Osteocyte (in vitro differentiated cells): Measurements from ENCODE around the gene P4HA1. TPM values are rescaled to one million over a fixed set of nuclear protein-coding genes. Genes with fewer than 3 reads are reported as not detected.

ENCODE experiments used
- DNase-seq: peaks from one replicate; pipeline ENCODE4 v3.0.0; 2021; ENCODE audit warnings: mixed read lengths; ENCODE audit not compliant: unreplicated experiment; ENCODE audit errors: extremely low spot score
- H3K27ac Mint-ChIP-seq: one replicate; pipeline ENCODE4 v1.8.0; 2021; ENCODE audit warnings: mild to moderate bottlenecking, mixed read lengths; ENCODE audit not compliant: unreplicated experiment
- H3K27me3 Mint-ChIP-seq: one replicate; pipeline ENCODE4 v1.8.0; 2021; ENCODE audit warnings: mixed read lengths; ENCODE audit not compliant: unreplicated experiment
- H3K36me3 Mint-ChIP-seq: one replicate; pipeline ENCODE4 v1.8.0; 2021; ENCODE audit warnings: mixed read lengths; ENCODE audit not compliant: unreplicated experiment
- H3K4me1 Mint-ChIP-seq: one replicate; pipeline ENCODE4 v1.8.0; 2021; ENCODE audit warnings: mixed read lengths; ENCODE audit not compliant: unreplicated experiment
- H3K4me3 Mint-ChIP-seq: one replicate; pipeline ENCODE4 v1.8.0; 2021; ENCODE audit warnings: mild to moderate bottlenecking, moderate library complexity, mixed read lengths; ENCODE audit not compliant: unreplicated experiment
- H3K9me3 Mint-ChIP-seq: one replicate; pipeline ENCODE4 v1.8.0; 2021; ENCODE audit warnings: mixed read lengths; ENCODE audit not compliant: unreplicated experiment
- CTCF ChIP-seq: fragments of 200-600 bp; sonication (generic); IDR thresholded peaks from 2 replicates; pipeline ENCODE4 v1.5.0; 2021; ENCODE audit warnings: antibody characterized with exemption, mild to moderate bottlenecking, moderate library complexity
- total RNA-seq: library from RNA; stranded (reverse); gene quantifications from 2 replicates; pipeline ENCODE4 v1.2.1, GENCODE V29; 2021

The P4HA1 gene
- total RNA-seq, 1 donor from 2014 or later, result 101 TPM

DNA sequence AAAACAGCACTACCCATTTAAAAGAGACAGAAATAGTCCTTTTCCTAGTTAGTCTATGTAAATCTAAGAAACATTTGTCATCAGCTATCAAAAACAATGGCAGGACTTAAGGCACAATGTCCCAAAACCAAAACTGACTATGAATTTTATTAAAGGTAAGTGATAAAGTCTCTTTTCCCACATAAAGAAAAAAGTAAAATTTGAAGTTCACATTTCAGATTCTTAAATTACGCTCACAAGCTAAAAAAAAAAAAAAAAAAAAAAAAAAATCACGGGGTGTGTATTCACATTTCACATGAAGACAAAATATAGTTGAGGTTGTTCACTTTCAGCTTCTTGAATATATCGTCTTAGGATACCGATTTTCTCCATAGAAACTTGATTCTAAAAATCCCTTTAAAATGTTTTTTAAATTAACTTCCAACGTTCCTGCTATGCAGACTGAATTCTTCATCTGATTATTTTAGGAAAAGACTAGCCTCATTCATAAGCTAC, 1.6 kb downstream of the P4HA1 start:
- Mint-ChIP-seq H3K36me3 (no peaks in the 10 kb centered on the region), H3K4me3 (peak overlapping the region; percentile 88), H3K4me1 (peaks cover 33% of the 10 kb centered on the region), H3K27ac (peak overlapping the region; percentile 92), H3K9me3 (no peaks in the 10 kb centered on the region), H3K27me3 (no peaks in the 10 kb centered on the region)
- TF ChIP-seq CTCF, result no peak
- DNase-seq, result no peak

- no peaks in the 10 kb centered on the region for H3K27me3 Mint-ChIP-seq
- DNase-seq, result no peak
- peak overlapping the region; percentile 92 for H3K27ac Mint-ChIP-seq
- TF ChIP-seq CTCF, result no peak
- H3K9me3 Mint-ChIP-seq, result no peaks in the 10 kb centered on the region
- peaks cover 2% of the 10 kb centered on the region for H3K36me3 Mint-ChIP-seq
- peak overlapping the region; percentile 88 for H3K4me3 Mint-ChIP-seq
- peaks cover 35% of the 10 kb centered on the region for H3K4me1 Mint-ChIP-seq
Measured at GRCh38 chr10:73093922-73094850, 2.5 kb downstream of the P4HA1 start.

- Mint-ChIP-seq H3K4me1 (peaks cover 48% of the 10 kb centered on the region), H3K4me3 (peak overlapping the region; percentile 24), H3K9me3 (no peaks in the 10 kb centered on the region), H3K36me3 (peaks cover 2% of the 10 kb centered on the region), H3K27me3 (no peaks in the 10 kb centered on the region), H3K27ac (no peak overlapping the region)
- TF ChIP-seq CTCF, result no peak
- DNase-seq, result no peak
Measured at GRCh38 chr10:73092830-73093229, 3.8 kb downstream of the P4HA1 start.

DNA sequence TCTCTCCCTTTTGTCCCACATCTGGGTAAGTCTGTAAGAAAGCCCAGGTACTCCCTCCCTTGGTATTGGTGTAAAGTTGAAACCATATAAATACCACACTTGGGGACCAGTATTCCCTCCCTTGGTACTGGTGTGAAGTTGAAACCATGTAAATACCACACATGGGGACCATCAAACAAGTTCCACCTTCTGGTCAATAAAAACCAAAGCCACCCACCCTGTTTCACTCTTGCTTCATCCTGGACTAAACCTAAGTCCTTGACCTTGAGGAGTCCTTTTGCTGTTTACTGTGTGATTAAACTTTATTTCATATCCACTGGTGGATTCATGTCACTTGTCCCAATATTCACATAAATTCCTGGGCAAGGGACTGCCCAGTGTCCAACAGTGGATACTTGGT, 8.4 kb downstream of the P4HA1 start:
- no peak overlapping the region for H3K4me3 Mint-ChIP-seq
- H3K36me3 Mint-ChIP-seq, result peaks cover 2% of the 10 kb centered on the region
- H3K27ac Mint-ChIP-seq, result peak overlapping the region; percentile 50
- H3K4me1 Mint-ChIP-seq, result peaks cover 39% of the 10 kb centered on the region
- no peak for DNase-seq
- no peaks in the 10 kb centered on the region for H3K9me3 Mint-ChIP-seq
- H3K27me3 Mint-ChIP-seq, result no peaks in the 10 kb centered on the region
- TF ChIP-seq CTCF, result no peak

- Mint-ChIP-seq H3K9me3 (no peaks in the 10 kb centered on the region), H3K27ac (no peak overlapping the region), H3K4me1 (peaks cover 45% of the 10 kb centered on the region), H3K4me3 (no peak overlapping the region), H3K36me3 (peaks cover 2% of the 10 kb centered on the region), H3K27me3 (no peaks in the 10 kb centered on the region)
- TF ChIP-seq CTCF, result no peak
- no peak for DNase-seq
Measured at GRCh38 chr10:73086816-73087215, 9.8 kb downstream of the P4HA1 start.
